ENCODE measurements around the gene SPINK1.

DNA sequence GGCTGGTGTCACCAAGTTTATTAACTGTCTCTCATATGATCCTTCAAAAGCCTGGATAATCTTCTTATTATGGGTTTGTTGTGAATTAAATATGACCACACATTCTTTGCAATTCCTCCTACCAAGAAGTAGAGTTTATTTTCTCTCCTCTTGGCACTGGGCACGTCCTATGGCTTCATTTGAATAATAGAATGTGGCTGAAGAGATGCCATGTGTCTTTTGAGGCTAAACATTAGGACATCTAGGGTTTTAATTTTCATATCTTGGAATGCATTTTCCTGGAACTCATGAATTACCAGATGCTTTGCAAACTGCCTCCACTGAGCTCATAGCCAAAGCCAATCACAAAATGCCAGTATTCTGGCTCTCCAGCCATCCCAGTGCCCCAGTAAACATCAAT lies 27.1 kb upstream of the SPINK1 start:
- TF ChIP-seq, protein P1, sequence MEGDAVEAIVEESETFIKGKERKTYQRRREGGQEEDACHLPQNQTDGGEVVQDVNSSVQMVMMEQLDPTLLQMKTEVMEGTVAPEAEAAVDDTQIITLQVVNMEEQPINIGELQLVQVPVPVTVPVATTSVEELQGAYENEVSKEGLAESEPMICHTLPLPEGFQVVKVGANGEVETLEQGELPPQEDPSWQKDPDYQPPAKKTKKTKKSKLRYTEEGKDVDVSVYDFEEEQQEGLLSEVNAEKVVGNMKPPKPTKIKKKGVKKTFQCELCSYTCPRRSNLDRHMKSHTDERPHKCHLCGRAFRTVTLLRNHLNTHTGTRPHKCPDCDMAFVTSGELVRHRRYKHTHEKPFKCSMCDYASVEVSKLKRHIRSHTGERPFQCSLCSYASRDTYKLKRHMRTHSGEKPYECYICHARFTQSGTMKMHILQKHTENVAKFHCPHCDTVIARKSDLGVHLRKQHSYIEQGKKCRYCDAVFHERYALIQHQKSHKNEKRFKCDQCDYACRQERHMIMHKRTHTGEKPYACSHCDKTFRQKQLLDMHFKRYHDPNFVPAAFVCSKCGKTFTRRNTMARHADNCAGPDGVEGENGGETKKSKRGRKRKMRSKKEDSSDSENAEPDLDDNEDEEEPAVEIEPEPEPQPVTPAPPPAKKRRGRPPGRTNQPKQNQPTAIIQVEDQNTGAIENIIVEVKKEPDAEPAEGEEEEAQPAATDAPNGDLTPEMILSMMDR (IDR thresholded peaks at IDR 0.05 in 4 of 5, conservative IDR thresholded peaks at IDR 0.05 in 1 of 5) = no peak
- no peak for TF ChIP-seq POLR2A (IDR thresholded peaks at IDR 0.05)
